ENCODE measurements around the gene PARP14.

GRCh38 chr3:122748347-122748746 lies 67.7 kb downstream of the PARP14 start:
- TF ChIP-seq TAF1 (IDR thresholded peaks at IDR 0.05; ENCODE audit: borderline replicate concordance, insufficient read depth, low read length): no peak
- TF ChIP-seq POLR2AphosphoS5 (IDR thresholded peaks at IDR 0.05; ENCODE audit: low read depth, low read length): no peak
- TF ChIP-seq REST (IDR thresholded peaks at IDR 0.05; ENCODE audit: insufficient read depth in 1 of 2, low read depth in 2 of 2, low read length in 2 of 2): no peak
- TF ChIP-seq SIN3A (IDR thresholded peaks at IDR 0.05; ENCODE audit: borderline replicate concordance, insufficient read depth, low read length): no peak
